ENCODE data around the gene ADCY4.

GRCh38 chr14:24277071-24277470 lies 57.8 kb downstream of the ADCY4 start:
- TF ChIP-seq CTCF (IDR thresholded peaks at IDR 0.05; ENCODE audit: insufficient read depth, low read length) (no peak), GABPA (IDR thresholded peaks at IDR 0.05; ENCODE audit: low read depth) (no peak), REST (IDR thresholded peaks at IDR 0.05; ENCODE audit: insufficient replicate concordance, low read depth) (no peak), POLR2AphosphoS5 (IDR thresholded peaks at IDR 0.05; ENCODE audit: low read depth) (no peak), SPI1 (IDR thresholded peaks at IDR 0.05; ENCODE audit: borderline replicate concordance, low read depth) (no peak)

Measured in HL-60 (cell line).